A549 (cell line): ENCODE measurements around the gene ACOT4. TPM values are rescaled to one million over a fixed set of nuclear protein-coding genes. Genes with fewer than 3 reads are reported as not detected.
"Not testable (repeated sequence)": the region's sequence is repeated elsewhere in the genome, so short reads cannot be mapped to it uniquely, and the experiment has no call there.

Experiments
- ATAC-seq, 2 experiments: fragments of 200-7000 bp in 1 of 2; fragments of >200 bp in 1 of 2; cut with Nextera tagmentation in 1 of 2; cut with Tn5 transposase in 1 of 2; 3 replicates each; pipeline versions ENCODE4 v1.8.0 to v1.9.1; 2018 to 2020; ENCODE audit warnings: mild to moderate bottlenecking in 1 of 2, moderate library complexity in 1 of 2
- CTCF ChIA-PET: fragments of 300-600 bp; sonication (Branson Sonifier 250); formaldehyde crosslinking; extraction: SDS; loops from one replicate; lab custom pipeline; 2021; ENCODE audit warnings: antibody characterized with exemption, inconsistent platforms; lab: Yijun Ruan, JAX
- POLR2A ChIA-PET: fragments of 350-600 bp; formaldehyde crosslinking; extraction: SDS; loops from one replicate; lab custom pipeline; 2021; ENCODE audit warnings: antibody characterized with exemption, inconsistent platforms; lab: Yijun Ruan, JAX
- DNase-seq, 2 experiments: peaks; one replicate each; pipeline versions ENCODE4 v3.0.0 to v3.0.0-alpha.2; 2011 to 2016; ENCODE audit warnings: low read depth in 1 of 2, low spot score in 1 of 2
- FAIRE-seq: peaks from 2 replicates; lab custom pipeline; 2011; peaks lifted over from hg19 to GRCh38; lab: Jason Lieb, UNC
- H3K27ac ChIP-seq, 2 experiments: fragments of >200 bp; sonication (Bioruptor Twin); formaldehyde crosslinking; 3 replicates each; pipeline ENCODE4 v1.5.1; 2016 to 2017
- H3K4me1 ChIP-seq: fragments of >200 bp; sonication (Bioruptor Twin); formaldehyde crosslinking; 3 replicates; pipeline ENCODE4 v1.6.1; 2016
- H3K4me2 ChIP-seq: fragments of >200 bp; sonication (Bioruptor Twin); formaldehyde crosslinking; 3 replicates; pipeline ENCODE4 v1.6.1; 2016
- H3K4me3 ChIP-seq: fragments of >200 bp; sonication (Bioruptor Twin); formaldehyde crosslinking; 3 replicates; pipeline ENCODE4 v1.5.1; 2016
- H3K9me3 ChIP-seq: fragments of >200 bp; sonication (Bioruptor Twin); formaldehyde crosslinking; 3 replicates; pipeline ENCODE4 v1.6.1; 2016
- CTCF ChIP-seq: fragments of >200 bp; sonication (Bioruptor Twin); formaldehyde crosslinking; IDR thresholded peaks from 3 replicates; pipeline ENCODE4 v1.5.1; 2016
- E2F6 ChIP-seq: IDR thresholded peaks from 2 replicates; pipeline ENCODE4 v1.6.1; 2012; ENCODE audit warnings: low read depth, borderline replicate concordance
- FOSL2 ChIP-seq, 2 experiments: fragments of 450-650 bp in 1 of 2; fragments of >200 bp in 1 of 2; sonication (Bioruptor Twin) in 1 of 2; formaldehyde crosslinking; IDR thresholded peaks; 2 replicates each; pipeline versions ENCODE4 v1.5.0 to v1.6.1; 2016 to 2020; ENCODE audit warnings: mild to moderate bottlenecking in 1 of 2, moderate library complexity in 1 of 2
- RAD21 ChIP-seq, 2 experiments: fragments of >200 bp in 1 of 2; sonication (Bioruptor Twin) in 1 of 2; formaldehyde crosslinking in 1 of 2; IDR thresholded peaks in 1 of 2; conservative IDR thresholded peaks in 1 of 2; 2 replicates in 1 of 2; 3 replicates in 1 of 2; pipeline ENCODE4 v1.6.1; 2012 to 2018; ENCODE audit warnings: inconsistent platforms in 1 of 2
- SMC3 ChIP-seq: fragments of >200 bp; sonication (Bioruptor Twin); formaldehyde crosslinking; IDR thresholded peaks from 3 replicates; pipeline ENCODE4 v1.6.1; 2018; ENCODE audit warnings: inconsistent platforms
- WGBS: methylation state at CpG from one replicate; pipeline ENCODE4 v1.1.6; 2017; ENCODE audit errors: missing lambda C conversion rate; 5-methylcytosine and 5-hydroxymethylcytosine counted together
- polyA plus RNA-seq, 4 experiments: library from polyadenylated mRNA; depleted of rRNA in 3 of 4; stranded (reverse); fragments of >200 nt; fragmentation: RNase III in 1 of 4; extraction: RNeasy Plus Mini Kit Qiagen cat#74134 plus additional on column Dnase treatment in 1 of 4; gene quantifications; 2 replicates in 3 of 4; 3 replicates in 1 of 4; pipeline ENCODE4 v1.2.3, GENCODE V29; 2011 to 2017

ACOT4 gene
- polyA plus RNA-seq, 2 of the 4 experiments (the other 2 are of a cell fraction), result 1.6 to 2.7 TPM

- 21% methylated on average over 8 of the region's 8 CpGs for WGBS
- ATAC-seq (peak; percentile 78 to 83), DNase-seq (peak; percentile 50 to 64)
- TF ChIP-seq RAD21 (conservative IDR thresholded peaks at IDR 0.05 in 1 of 2, IDR thresholded peaks at IDR 0.05 in 1 of 2) (peak; percentile 31 to 41; a peak in 4 of 5 replicates), CTCF (peak; percentile 57), SMC3 (peak; percentile 34; the same call in 1 of the 3 replicates)
- not testable (repeated sequence) for H3K9me3 ChIP-seq, FAIRE-seq
- peak overlapping the region in 1 of 2 experiments; percentile 98; a peak in 2 of 6 replicates for H3K27ac ChIP-seq
- H3K4me3 ChIP-seq, result peak overlapping the region; percentile 55; the same call in 2 of the 3 replicates
- H3K4me1 ChIP-seq, result peaks cover 23% of the 10 kb centered on the region
- peak overlapping the region; percentile 90 for H3K4me2 ChIP-seq
- ChIA-PET POLR2A (interaction anchor here (0.6 to 2.9 kb wide), 8 partner anchors 21 to 397 kb away, joined by 3 to 22 read pairs (median 4); partner anchors contain the start of genes ACOT1, ACOT4 and RIOX1), CTCF (interaction anchor here (0.6 to 2.9 kb wide), 15 partner anchors 9 to 432 kb away, joined by 3 to 22 read pairs (median 4); partner anchors contain the start of gene ACOT4)
Measured at GRCh38 chr14:73570913-73571312, 20.8 kb upstream of the ACOT4 start.

DNA sequence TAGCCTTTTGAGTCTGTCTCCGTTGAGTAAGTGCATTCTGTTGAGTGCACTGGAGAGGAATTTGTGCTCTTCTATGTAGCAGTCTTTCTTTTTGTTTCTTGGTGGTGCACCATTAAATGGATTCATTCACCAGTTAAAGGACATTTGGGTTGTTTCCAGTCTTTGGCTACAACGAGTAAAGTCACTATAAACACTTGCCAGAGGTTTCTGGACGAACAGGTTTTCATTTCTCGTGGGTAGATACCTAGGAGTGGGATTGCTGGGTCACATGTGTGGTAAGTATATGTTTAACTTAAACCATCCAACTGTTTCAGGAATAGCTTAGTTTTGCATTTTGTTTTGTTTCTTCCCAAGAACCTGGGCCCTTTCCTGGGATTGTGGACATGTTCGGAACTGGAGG lies 18.6 kb upstream of the ACOT4 start:
- CTCF ChIA-PET, H3K4me2 ChIP-seq, FAIRE-seq, ATAC-seq, H3K4me3 ChIP-seq, H3K9me3 ChIP-seq, H3K27ac ChIP-seq, DNase-seq, POLR2A ChIA-PET: not testable (repeated sequence)
- 91% methylated on average over 5 of the region's 5 CpGs for WGBS
- peaks cover 33% of the 10 kb centered on the region for H3K4me1 ChIP-seq

GRCh38 chr14:73573740-73574139 lies 17.9 kb upstream of the ACOT4 start:
- WGBS, result 97% methylated on average over 4 of the region's 4 CpGs
- CTCF ChIA-PET, ATAC-seq, POLR2A ChIA-PET, H3K27ac ChIP-seq, H3K9me3 ChIP-seq, FAIRE-seq, H3K4me2 ChIP-seq, H3K4me3 ChIP-seq, DNase-seq: not testable (repeated sequence)
- peaks cover 26% of the 10 kb centered on the region for H3K4me1 ChIP-seq

- H3K4me2 ChIP-seq, H3K4me3 ChIP-seq, DNase-seq, CTCF ChIA-PET, H3K27ac ChIP-seq, H3K9me3 ChIP-seq, POLR2A ChIA-PET, ATAC-seq, FAIRE-seq: not testable (repeated sequence)
- peaks cover 26% of the 10 kb centered on the region for H3K4me1 ChIP-seq
- 92% methylated on average over 7 of the region's 7 CpGs for WGBS
Measured at GRCh38 chr14:73574251-73574650, 17.4 kb upstream of the ACOT4 start.

GRCh38 chr14:73576391-73576790 lies 15.3 kb upstream of the ACOT4 start:
- H3K4me3 ChIP-seq, result no peak overlapping the region
- no peaks in the 10 kb centered on the region for H3K9me3 ChIP-seq
- FAIRE-seq, result no peak
- peaks cover 18% of the 10 kb centered on the region for H3K4me1 ChIP-seq
- DNase-seq, result peak in 1 of 2 experiments; percentile 22
- WGBS, result 73% methylated on average over 3 of the region's 3 CpGs
- ChIA-PET POLR2A (interaction anchor here (0.7 kb wide), 1 partner anchor 118 kb away, joined by 3 read pairs; the partner anchor contains the start of gene NUMB), CTCF (interaction anchor here (0.6 to 1.4 kb wide), 3 partner anchors 15 to 114 kb away, joined by 3 to 5 read pairs (median 3); partner anchors contain the start of gene ACOT4)
- TF ChIP-seq FOSL2 (IDR thresholded peaks at IDR 0.05) (no peak), FOSL2 (CRISPR knock-in tag; IDR thresholded peaks at IDR 0.05) (peak; percentile 36; the same call in 1 of the 2 replicates), E2F6 (no peak)
- H3K4me2 ChIP-seq, result peak overlapping the region; percentile 42; the same call in 2 of the 3 replicates
- ATAC-seq, result peak in 1 of 2 experiments; percentile 19; a peak in 1 of 6 replicates
- H3K27ac ChIP-seq, result peak overlapping the region; percentile 43 to 64; a peak in 2 of 6 replicates

DNA sequence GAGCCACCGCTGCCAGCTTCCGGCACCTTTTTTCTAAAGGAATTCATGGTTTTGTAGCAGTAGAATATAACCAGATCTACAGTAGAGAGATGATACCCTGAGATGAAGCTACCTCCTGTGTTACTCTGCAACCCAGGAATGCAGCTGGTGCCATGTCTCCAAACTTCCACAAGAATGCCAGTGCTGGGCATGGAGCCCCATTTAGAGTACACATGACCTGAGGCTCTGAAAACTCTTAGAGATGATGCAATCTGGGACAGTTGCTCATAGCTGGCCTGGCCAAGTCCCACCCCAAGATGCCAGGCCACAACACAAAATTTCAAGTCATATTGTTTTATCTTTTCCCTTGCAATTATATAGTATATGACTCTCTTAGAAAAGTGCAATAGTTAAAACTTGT lies 14.5 kb upstream of the ACOT4 start:
- POLR2A ChIA-PET, FAIRE-seq: not testable (repeated sequence)
- peak; percentile 67 to 75; a peak in 5 of 6 replicates for ATAC-seq

DNA sequence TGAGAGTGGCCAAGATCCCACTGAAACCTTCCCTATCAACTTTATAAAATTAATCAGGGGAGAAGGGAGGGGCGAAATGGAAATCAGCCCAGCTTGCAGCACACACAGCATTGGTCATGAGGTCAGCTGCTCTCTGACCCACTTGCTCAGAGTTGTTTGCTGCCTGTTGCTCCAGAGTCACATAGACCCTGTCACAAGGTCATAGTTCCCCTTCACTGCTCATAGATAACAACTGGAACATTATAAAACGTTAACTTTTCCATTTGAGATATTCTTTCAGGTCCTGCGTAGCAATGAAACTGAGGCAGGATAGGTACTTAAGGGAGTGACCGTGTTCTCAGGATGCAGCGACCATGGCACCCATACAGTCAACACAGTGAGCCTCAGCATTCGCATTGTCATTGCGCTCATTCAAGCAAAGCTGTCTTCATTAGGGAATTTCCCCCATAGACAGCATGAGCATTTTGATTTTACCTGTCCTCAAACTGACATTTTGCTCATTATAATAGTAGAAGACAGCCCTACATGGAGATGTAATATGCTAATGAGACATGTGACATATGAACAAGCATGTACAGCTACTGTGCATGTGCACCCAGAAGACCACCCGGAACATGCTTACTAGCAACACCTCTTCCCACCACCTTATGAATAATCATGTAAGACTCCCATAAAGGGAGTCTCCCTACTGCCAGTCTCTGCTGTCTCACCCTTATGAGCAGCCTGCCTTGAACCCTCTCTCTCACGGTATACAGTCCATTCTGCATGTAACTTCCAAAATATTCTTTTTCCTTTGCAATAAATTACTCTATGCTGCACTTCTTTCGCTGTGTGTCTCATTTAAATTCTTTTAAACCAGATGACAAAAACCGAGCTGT lies 9.3 kb upstream of the ACOT4 start:
- DNase-seq, H3K4me2 ChIP-seq, H3K27ac ChIP-seq, H3K4me1 ChIP-seq, FAIRE-seq, POLR2A ChIA-PET, H3K4me3 ChIP-seq, H3K9me3 ChIP-seq: not testable (repeated sequence)
- ATAC-seq, result 0 out of 6 replicates have a peak, but pooled peaks of 1 of the 2 experiments have one; percentile 26
- 88% methylated on average over 10 of the region's 11 CpGs for WGBS
- CTCF ChIA-PET, result interaction anchor here (0.6 kb wide), 1 partner anchor 1192 kb away, joined by 3 read pairs; no protein-coding TSS in a partner anchor

More for the DNA sequence above, 14.5 kb upstream of the ACOT4 start:
- not testable (repeated sequence) for H3K4me2 ChIP-seq, DNase-seq, H3K9me3 ChIP-seq, H3K4me3 ChIP-seq
- WGBS, result 100% methylated on average over 2 of the region's 2 CpGs
- H3K4me1 ChIP-seq, result peaks cover 18% of the 10 kb centered on the region
- CTCF ChIA-PET, result interaction anchor here (1.0 to 1.4 kb wide), 2 partner anchors 10 to 15 kb away, joined by 3 to 4 read pairs; partner anchors contain the start of gene ACOT4
- peak overlapping the region in 1 of 2 experiments; percentile 80; a peak in 2 of 6 replicates for H3K27ac ChIP-seq
